ENCODE measurements around the gene HOXB2.

The HOXB2 gene

GRCh38 chr17:48586355-48587258 lies 41.7 kb upstream of the HOXB2 start:
- no peak for DNase-seq (ENCODE audit: low read depth)
- H3K4me3 ChIP-seq (ENCODE audit: control insufficient read depth, low read depth, low read length): no peak overlapping the region

DNA sequence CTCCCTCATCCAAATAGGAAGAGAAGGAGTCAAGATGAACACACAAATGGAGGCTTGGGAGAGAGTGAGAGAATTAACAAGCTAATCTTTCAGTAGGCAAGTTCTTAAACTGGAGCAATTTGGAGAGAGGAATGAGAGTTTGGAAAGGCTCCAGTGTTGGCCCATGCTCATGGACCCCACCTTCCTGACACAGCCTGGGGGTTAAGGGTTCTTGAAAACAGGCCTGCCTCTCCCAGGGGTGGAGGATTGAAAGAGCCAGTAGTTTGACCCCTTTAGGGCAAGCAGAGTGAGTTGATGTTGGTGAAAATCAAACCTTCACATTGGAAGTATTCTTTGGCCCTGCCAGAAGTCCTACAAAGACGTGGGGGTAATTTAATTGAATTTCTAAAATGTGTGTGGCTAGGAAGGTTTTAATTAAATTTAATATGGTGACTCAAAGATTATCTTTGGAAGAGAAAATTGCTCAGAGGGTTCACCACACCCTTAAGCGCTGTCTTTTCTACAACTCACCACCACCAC lies 39.4 kb upstream of the HOXB2 start:
- DNase-seq (ENCODE audit: low read depth): no peak
- H3K4me3 ChIP-seq (ENCODE audit: control insufficient read depth, low read depth, low read length): no peak overlapping the region
- TF ChIP-seq CTCF (IDR thresholded peaks at IDR 0.05; ENCODE audit: control insufficient read depth, insufficient read depth, low read depth, low read length, missing control alignments): no peak

More at GRCh38 chr17:48586355-48587258, 41.7 kb upstream of the HOXB2 start:
- no peak for TF ChIP-seq CTCF (IDR thresholded peaks at IDR 0.05; ENCODE audit: control insufficient read depth, insufficient read depth, low read depth, low read length, missing control alignments)

GRCh38 chr17:48583708-48584222 lies 38.9 kb upstream of the HOXB2 start:
- no peak for TF ChIP-seq CTCF (IDR thresholded peaks at IDR 0.05; ENCODE audit: control insufficient read depth, insufficient read depth, low read depth, low read length, missing control alignments)
- DNase-seq (ENCODE audit: low read depth): no peak
- no peak overlapping the region for H3K4me3 ChIP-seq (ENCODE audit: control insufficient read depth, low read depth, low read length)

DNA sequence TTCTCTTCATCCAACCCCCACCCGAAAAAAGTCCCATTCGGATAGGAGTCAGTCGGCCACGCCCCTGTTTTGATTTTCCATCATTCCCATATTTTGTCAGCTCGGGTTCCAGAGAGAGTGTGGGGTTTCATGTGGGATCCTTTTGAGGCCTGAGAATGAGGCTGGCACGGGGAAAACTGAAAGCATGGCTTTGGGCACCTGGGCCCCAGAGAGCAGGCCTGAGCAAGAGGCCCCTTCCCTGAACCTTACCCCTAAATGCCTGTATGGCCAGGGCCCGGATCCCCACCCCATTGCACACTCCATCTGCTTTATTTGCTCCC lies 37.8 kb upstream of the HOXB2 start:
- DNase-seq (ENCODE audit: low read depth): no peak
- TF ChIP-seq CTCF (IDR thresholded peaks at IDR 0.05; ENCODE audit: control insufficient read depth, insufficient read depth, low read depth, low read length, missing control alignments): no peak
- no peak overlapping the region for H3K4me3 ChIP-seq (ENCODE audit: control insufficient read depth, low read depth, low read length)

DNA sequence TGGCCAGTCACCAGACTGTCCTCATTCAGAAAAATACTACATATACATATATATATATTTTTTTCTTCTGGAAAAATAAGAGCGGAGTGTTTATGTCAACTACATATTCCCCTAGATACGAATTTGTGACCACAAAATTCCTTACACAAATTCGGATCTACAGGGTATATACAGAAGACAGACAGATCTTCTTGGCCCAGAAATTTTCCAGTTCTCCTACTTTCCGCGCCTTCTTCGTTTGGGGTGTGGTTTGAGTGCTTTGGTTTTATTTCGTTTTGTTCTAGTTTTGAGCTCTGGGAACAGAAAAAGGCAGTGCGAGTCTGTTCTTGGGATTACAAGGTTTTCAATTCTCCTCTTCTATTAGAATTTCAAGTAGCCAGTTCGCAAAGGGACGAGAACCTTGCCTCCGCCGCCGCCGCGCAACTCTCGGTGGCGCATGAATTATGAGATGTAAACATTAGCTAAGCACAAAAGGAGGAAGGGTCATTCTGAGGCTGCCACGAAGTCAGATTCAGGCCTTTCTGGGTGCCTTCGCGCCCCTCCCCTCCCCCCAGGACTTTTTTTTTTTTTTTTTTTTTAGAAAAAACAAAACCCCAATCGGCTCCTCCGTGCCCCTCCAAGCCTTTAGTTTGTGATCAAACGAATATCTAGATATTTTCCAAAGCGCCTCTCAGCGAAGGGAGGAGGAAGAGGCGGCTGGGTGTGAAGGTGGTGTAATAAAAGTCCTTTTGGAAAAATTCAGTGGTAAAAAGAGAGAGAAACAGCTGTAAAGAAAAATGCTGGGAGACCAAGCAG lies 35.0 kb upstream of the HOXB2 start:
- no peak overlapping the region for H3K4me3 ChIP-seq (ENCODE audit: control insufficient read depth, low read depth, low read length)
- DNase-seq (ENCODE audit: low read depth): no peak
- no peak for TF ChIP-seq CTCF (IDR thresholded peaks at IDR 0.05; ENCODE audit: control insufficient read depth, insufficient read depth, low read depth, low read length, missing control alignments)

DNA sequence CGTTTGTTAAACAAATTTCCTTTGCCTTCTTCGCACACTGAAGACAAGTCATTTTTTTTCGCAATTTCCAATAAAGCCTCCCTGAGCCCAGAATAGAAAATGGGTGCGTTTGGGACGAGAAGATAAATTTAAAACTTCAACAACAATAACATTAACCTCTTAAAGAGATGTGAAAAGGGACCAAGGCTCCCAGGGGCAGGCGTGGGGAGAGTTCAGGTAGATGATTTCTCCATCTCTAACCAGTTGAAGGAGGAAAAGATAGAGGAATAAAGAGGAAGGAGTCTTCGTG lies 34.5 kb upstream of the HOXB2 start:
- DNase-seq (ENCODE audit: low read depth): no peak
- TF ChIP-seq CTCF (IDR thresholded peaks at IDR 0.05; ENCODE audit: control insufficient read depth, insufficient read depth, low read depth, low read length, missing control alignments): no peak
- no peak overlapping the region for H3K4me3 ChIP-seq (ENCODE audit: control insufficient read depth, low read depth, low read length)
